HG02943 (cell line): ENCODE measurements around the gene RMND5A.
A peak's percentile ranks its signal among the peaks of the same experiment; 100 is the strongest.

ENCODE experiments used
- ATAC-seq: cut with Tn5 transposase; IDR thresholded peaks from one replicate; pipeline ENCODE4 v1.9.1; 2021; ENCODE audit warnings: mild to moderate bottlenecking, low read depth, moderate library complexity; ENCODE audit not compliant: unreplicated experiment

RMND5A gene

GRCh38 chr2:86760371-86760770, 40.3 kb downstream of the RMND5A start:
- no peak for ATAC-seq

GRCh38 chr2:86764661-86765309, 44.7 kb downstream of the RMND5A start:
- ATAC-seq: no peak

- no peak for ATAC-seq
Measured at GRCh38 chr2:86765310-86765695, 45.2 kb downstream of the RMND5A start.

- no peak for ATAC-seq
Measured at GRCh38 chr2:86768189-86768949, 48.3 kb downstream of the RMND5A start.

- ATAC-seq: no peak
Measured at GRCh38 chr2:86769838-86770237, 49.7 kb downstream of the RMND5A start.

GRCh38 chr2:86770816-86771301, 50.8 kb downstream of the RMND5A start:
- no peak for ATAC-seq

GRCh38 chr2:86772611-86773010, 52.5 kb downstream of the RMND5A start:
- ATAC-seq: no peak

- ATAC-seq: no peak
Measured at GRCh38 chr2:86774862-86775261, 54.8 kb downstream of the RMND5A start.

GRCh38 chr2:86775338-86775737, 55.2 kb downstream of the RMND5A start:
- ATAC-seq: no peak

GRCh38 chr2:86776532-86776931, 56.4 kb downstream of the RMND5A start:
- ATAC-seq: no peak

- no peak for ATAC-seq
Measured at GRCh38 chr2:86778957-86779356, 58.9 kb downstream of the RMND5A start.

GRCh38 chr2:86779971-86780370, 59.9 kb downstream of the RMND5A start:
- no peak for ATAC-seq

- no peak for ATAC-seq
Measured at GRCh38 chr2:86781363-86781762, 61.3 kb downstream of the RMND5A start.

- no peak for ATAC-seq
Measured at GRCh38 chr2:86782748-86783147, 62.7 kb downstream of the RMND5A start.

GRCh38 chr2:86783615-86784339, 63.7 kb downstream of the RMND5A start:
- ATAC-seq: peak; percentile 97

- ATAC-seq: no peak
Measured at GRCh38 chr2:86785456-86785855, 65.4 kb downstream of the RMND5A start.

GRCh38 chr2:86786001-86786536, 66.0 kb downstream of the RMND5A start:
- no peak for ATAC-seq

GRCh38 chr2:86787736-86788135, 67.6 kb downstream of the RMND5A start:
- no peak for ATAC-seq

- ATAC-seq: no peak
Measured at GRCh38 chr2:86788165-86788564, 68.1 kb downstream of the RMND5A start.

- no peak for ATAC-seq
Measured at GRCh38 chr2:86788881-86789686, 69.0 kb downstream of the RMND5A start.
